ENCODE data around the gene MRM1. TPM values are rescaled to one million over a fixed set of nuclear protein-coding genes. Genes with fewer than 3 reads are reported as not detected.

MRM1 gene
- total and polyA plus RNA-seq, 7 donors: 2.8 to 15.0 (median 5.3) TPM

GRCh38 chr17:36591434-36592315 lies 9.7 kb upstream of the MRM1 start, which contains the start of gene DHRS11:
DHRS11 (plus strand) TSS chr17:36591879; CDS start chr17:36592010, 131 bp downstream.
- TF ChIP-seq EP300 (IDR thresholded peaks at IDR 0.05) (no peak), POLR2AphosphoS5 (IDR thresholded peaks at IDR 0.05) (peak in 2 of 4 donors; percentile 52 to 53)
- Histone ChIP-seq H3K9me3 (no peaks in the 10 kb centered on the region), H3K4me3 (peak within 1 kb of the TSS; percentile 53 to 99 (median 87)), H3K27me3 (no peaks in the 10 kb centered on the region), H3K4me1 (peaks cover 0 to 20% (median 16%) of the 10 kb centered on the region in 4 donors), H3K36me3 (peaks cover 0 to 39% (median 12%) of the 10 kb centered on the region in 4 donors), H3K27ac (peak within 1 kb of the TSS; percentile 69 to 80 (median 76))
- 1 to 2% methylated on average over 87 of the region's 87 CpGs for WGBS, 2 donors
- intact Hi-C loops (cut with DNase I): loop anchor here (10.0 kb wide), 1 partner anchor 107 kb away; the partner anchor contains the start of gene ZNHIT3
- DNase-seq: peak; percentile 88

- TF ChIP-seq EP300 (IDR thresholded peaks at IDR 0.05) (no peak), POLR2AphosphoS5 (IDR thresholded peaks at IDR 0.05) (no peak), CTCF (IDR thresholded peaks at IDR 0.05) (no peak), POLR2A (IDR thresholded peaks at IDR 0.05) (no peak)
- intact Hi-C loops (cut with DNase I): loop anchor here (10.0 kb wide), 1 partner anchor 108 kb away; the partner anchor contains the start of gene ZNHIT3
- H3K27ac ChIP-seq: peak overlapping the region in 3 of 4 donors; percentile 75 to 80 (median 78)
- H3K4me1 ChIP-seq: peaks cover 0 to 20% (median 16%) of the 10 kb centered on the region in 4 donors
- peak overlapping the region; percentile 53 to 99 (median 87) for H3K4me3 ChIP-seq
- DNase-seq: peak; percentile 67
- H3K36me3 ChIP-seq: peaks cover 0 to 36% (median 6%) of the 10 kb centered on the region in 4 donors
- no peaks in the 10 kb centered on the region for H3K27me3 ChIP-seq
- H3K9me3 ChIP-seq: no peaks in the 10 kb centered on the region
- WGBS, 2 donors: 1 to 4% methylated on average over 20 of the region's 20 CpGs
These were observed 9.1 kb upstream of the MRM1 start for GRCh38 chr17:36592316-36592715.

GRCh38 chr17:36592716-36593321 lies 8.6 kb upstream of the MRM1 start:
- peaks cover 0 to 32% (median 3%) of the 10 kb centered on the region in 4 donors for H3K36me3 ChIP-seq
- H3K4me3 ChIP-seq: peak overlapping the region in 3 of 4 donors; percentile 78 to 99 (median 96)
- no peaks in the 10 kb centered on the region for H3K9me3 ChIP-seq
- H3K27ac ChIP-seq: peak overlapping the region in 1 of 4 donors; percentile 80
- no peaks in the 10 kb centered on the region for H3K27me3 ChIP-seq
- no peak for TF ChIP-seq EP300 (IDR thresholded peaks at IDR 0.05)
- TF ChIP-seq POLR2A (IDR thresholded peaks at IDR 0.05): peak in 1 of 2 donors; percentile 30
- H3K4me1 ChIP-seq: peaks cover 0 to 20% (median 16%) of the 10 kb centered on the region in 4 donors
- intact Hi-C loops (cut with DNase I): loop anchor here (10.0 kb wide), 1 partner anchor 108 kb away; the partner anchor contains the start of gene ZNHIT3
- WGBS, 2 donors: 16 to 34% methylated on average over 4 of the region's 4 CpGs
- DNase-seq: no peak

GRCh38 chr17:36593656-36594316 lies 7.6 kb upstream of the MRM1 start:
- DNase-seq: no peak
- Histone ChIP-seq H3K4me3 (no peak overlapping the region), H3K27ac (no peak overlapping the region)

More at GRCh38 chr17:36593656-36594316, 7.6 kb upstream of the MRM1 start:
- intact Hi-C loops (cut with DNase I): loop anchor here (10.0 kb wide), 1 partner anchor 109 kb away; the partner anchor contains the start of gene ZNHIT3
- peaks cover 0 to 22% (median 0%) of the 10 kb centered on the region in 4 donors for H3K36me3 ChIP-seq
- H3K4me1 ChIP-seq: peaks cover 0 to 20% (median 16%) of the 10 kb centered on the region in 4 donors
- no peaks in the 10 kb centered on the region for H3K9me3 ChIP-seq
- H3K27me3 ChIP-seq: no peaks in the 10 kb centered on the region
- 58 to 84% methylated on average over 8 of the region's 8 CpGs for WGBS, 2 donors
- TF ChIP-seq CTCF (IDR thresholded peaks at IDR 0.05) (no peak), EP300 (IDR thresholded peaks at IDR 0.05) (no peak), POLR2A (IDR thresholded peaks at IDR 0.05) (no peak), POLR2AphosphoS5 (IDR thresholded peaks at IDR 0.05) (no peak)
